ENCODE results near the gene SPOCK1.

SPOCK1 gene

GRCh38 chr5:137099651-137100050 is 399.5 kb downstream of the SPOCK1 start:
- TF ChIP-seq, protein P1, sequence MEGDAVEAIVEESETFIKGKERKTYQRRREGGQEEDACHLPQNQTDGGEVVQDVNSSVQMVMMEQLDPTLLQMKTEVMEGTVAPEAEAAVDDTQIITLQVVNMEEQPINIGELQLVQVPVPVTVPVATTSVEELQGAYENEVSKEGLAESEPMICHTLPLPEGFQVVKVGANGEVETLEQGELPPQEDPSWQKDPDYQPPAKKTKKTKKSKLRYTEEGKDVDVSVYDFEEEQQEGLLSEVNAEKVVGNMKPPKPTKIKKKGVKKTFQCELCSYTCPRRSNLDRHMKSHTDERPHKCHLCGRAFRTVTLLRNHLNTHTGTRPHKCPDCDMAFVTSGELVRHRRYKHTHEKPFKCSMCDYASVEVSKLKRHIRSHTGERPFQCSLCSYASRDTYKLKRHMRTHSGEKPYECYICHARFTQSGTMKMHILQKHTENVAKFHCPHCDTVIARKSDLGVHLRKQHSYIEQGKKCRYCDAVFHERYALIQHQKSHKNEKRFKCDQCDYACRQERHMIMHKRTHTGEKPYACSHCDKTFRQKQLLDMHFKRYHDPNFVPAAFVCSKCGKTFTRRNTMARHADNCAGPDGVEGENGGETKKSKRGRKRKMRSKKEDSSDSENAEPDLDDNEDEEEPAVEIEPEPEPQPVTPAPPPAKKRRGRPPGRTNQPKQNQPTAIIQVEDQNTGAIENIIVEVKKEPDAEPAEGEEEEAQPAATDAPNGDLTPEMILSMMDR (IDR thresholded peaks at IDR 0.05; ENCODE audit: borderline replicate concordance, insufficient read depth, low read depth, low read length): no peak

DNA sequence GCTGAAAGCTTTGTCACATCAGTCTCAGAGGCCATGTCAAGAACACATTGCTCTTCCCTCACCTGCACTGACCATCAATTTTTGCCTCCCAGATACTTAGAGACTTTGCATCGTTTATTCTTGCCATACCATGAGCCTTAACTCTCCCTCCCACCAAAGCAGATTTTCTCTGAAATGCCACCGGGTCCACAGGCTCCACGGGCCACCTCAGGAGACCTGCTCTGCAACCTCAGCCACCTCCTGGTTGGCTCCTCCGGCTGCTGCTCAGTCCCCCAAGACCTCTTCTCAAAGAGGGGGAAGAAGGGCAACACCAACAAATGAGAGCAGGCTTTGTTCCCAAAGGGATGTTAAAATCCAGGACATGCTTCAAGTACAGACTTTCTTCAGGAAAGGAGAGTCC is 400.5 kb downstream of the SPOCK1 start:
- TF ChIP-seq, protein P1 (IDR thresholded peaks at IDR 0.05; ENCODE audit: borderline replicate concordance, insufficient read depth, low read depth, low read length): no peak
- no peak overlapping the region for H3K4me3 ChIP-seq (ENCODE audit: low read depth, low read length)

More at GRCh38 chr5:137099651-137100050, 399.5 kb downstream of the SPOCK1 start:
- H3K4me3 ChIP-seq (ENCODE audit: low read depth, low read length): no peak overlapping the region

GRCh38 chr5:137098238-137098637 is 400.9 kb downstream of the SPOCK1 start:
- TF ChIP-seq, protein P1 (IDR thresholded peaks at IDR 0.05; ENCODE audit: borderline replicate concordance, insufficient read depth, low read depth, low read length): no peak
- H3K4me3 ChIP-seq (ENCODE audit: low read depth, low read length): no peak overlapping the region

DNA sequence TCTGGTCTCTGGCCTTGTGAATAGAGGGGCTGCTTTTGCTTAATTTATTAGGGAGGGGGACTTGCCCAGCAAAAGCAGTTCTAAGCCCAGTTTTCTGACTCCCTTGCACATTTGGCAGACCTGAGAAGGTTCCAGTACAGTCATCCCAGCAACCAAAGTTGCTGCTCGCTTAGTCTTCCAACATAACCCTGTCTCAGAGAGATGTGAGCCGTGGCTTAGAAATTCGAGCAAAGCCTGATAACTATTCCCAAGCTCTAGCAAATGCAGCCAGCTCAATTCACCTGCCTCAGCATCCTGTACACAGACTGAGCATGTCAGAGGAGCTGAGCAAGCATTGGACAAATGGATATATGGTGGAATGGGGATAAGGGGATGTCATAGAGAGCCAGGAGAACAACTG is 401.9 kb downstream of the SPOCK1 start:
- TF ChIP-seq, protein P1 (IDR thresholded peaks at IDR 0.05; ENCODE audit: borderline replicate concordance, insufficient read depth, low read depth, low read length): no peak
- no peak overlapping the region for H3K4me3 ChIP-seq (ENCODE audit: low read depth, low read length)

DNA sequence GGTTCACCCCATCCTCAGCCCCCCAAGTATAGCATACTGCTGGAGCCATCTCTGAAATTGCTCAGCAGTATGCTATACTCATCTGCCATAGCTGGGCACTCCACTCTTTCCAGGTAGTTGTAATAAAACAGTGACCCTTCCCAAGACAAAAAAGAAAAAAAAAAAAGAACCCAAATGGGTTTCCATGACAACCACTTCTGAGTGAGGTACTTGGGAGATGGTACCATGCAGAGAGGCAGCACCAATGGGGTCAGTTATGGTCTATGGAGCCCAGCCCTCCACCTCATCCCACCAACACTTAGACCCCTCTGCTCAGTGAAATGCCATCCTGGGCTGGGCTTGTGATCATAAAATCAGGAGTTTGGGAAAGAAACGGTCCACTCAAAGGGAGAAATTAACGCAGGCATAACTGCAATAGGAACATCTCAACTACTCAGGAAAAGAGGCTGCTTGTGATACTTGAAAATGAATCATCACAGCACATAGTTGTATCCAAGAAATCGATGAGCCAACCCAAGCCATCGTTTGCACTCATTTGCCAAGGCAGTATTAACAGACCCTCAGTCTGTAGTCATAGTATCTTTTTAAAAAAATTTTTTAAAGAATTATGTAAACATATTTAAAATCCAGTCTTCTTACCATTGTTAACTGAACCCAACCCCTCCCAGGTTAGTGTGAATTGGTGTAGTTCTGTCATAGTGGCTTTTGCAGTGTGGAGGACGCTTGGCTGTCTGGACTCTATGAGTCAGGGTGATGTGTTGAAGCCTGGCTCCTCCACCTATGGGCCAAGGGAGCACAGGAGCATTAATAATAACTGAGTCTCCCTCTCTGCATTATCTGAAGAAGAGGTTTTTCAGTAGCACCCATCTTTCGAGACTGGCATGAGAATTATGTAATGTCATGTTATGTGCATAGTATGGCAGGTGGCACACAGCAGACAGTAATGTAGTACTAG is 402.7 kb downstream of the SPOCK1 start:
- TF ChIP-seq, protein P1 (IDR thresholded peaks at IDR 0.05; ENCODE audit: borderline replicate concordance, insufficient read depth, low read depth, low read length): no peak
- H3K4me3 ChIP-seq (ENCODE audit: low read depth, low read length): no peak overlapping the region

DNA sequence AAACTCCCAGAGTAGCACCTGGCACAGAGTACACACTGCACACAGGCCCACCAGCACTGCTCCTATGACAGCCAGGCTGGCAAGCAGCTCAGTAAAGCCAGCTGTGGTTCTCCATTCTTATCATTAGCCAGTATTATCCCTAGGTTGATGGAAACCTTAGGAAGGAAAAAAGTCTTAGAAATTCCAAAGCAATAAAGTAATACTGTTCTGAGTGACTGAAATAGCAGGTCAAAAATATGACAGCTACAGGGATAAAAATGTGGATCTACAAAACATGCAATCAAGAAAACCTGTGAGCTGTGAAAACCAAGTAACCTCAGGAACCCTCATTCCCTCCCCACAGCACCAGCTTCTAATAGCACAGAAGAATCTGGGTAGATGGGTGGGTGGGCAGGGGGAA is 403.5 kb downstream of the SPOCK1 start:
- TF ChIP-seq, protein P1 (IDR thresholded peaks at IDR 0.05; ENCODE audit: borderline replicate concordance, insufficient read depth, low read depth, low read length): no peak
- H3K4me3 ChIP-seq (ENCODE audit: low read depth, low read length): no peak overlapping the region

DNA sequence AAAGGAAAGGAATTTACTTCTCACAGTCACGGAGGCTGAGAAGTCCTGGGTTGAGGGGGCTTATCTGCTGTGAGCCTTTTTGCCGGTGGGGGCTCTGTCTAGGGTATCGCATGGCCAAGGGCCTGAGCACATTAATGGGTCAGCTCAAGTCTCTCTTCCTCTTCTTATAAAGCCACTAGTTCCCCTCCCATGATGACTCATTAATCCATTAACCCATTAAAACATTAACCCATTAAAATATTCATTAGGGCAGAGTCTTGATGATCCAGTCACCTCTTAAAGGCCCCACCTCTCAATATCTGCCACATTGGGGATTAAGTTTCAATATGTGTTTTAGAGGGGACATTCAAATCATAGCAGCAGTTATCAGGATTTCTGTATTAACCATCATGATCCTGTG is 406.3 kb downstream of the SPOCK1 start:
- no peak overlapping the region for H3K4me3 ChIP-seq (ENCODE audit: low read depth, low read length)
- TF ChIP-seq, protein P1 (IDR thresholded peaks at IDR 0.05; ENCODE audit: borderline replicate concordance, insufficient read depth, low read depth, low read length): no peak

Data from GM12875 (cell line).